IMR-90 (cell line): ENCODE data around the gene MRC1.

Experiments
- CEBPB ChIP-seq: IDR thresholded peaks from 2 replicates; pipeline ENCODE4 v1.6.1; 2012; ENCODE audit warnings: low read depth, low read length, improper control_type of control experiment
- FOS ChIP-seq: fragments of 150-350 bp; IDR thresholded peaks from 2 replicates; pipeline ENCODE4 v1.6.1; 2016; ENCODE audit warnings: low read depth, low read length
- MXI1 ChIP-seq: IDR thresholded peaks from 2 replicates; pipeline ENCODE4 v1.6.1; 2012; ENCODE audit warnings: low read depth, mild to moderate bottlenecking, low read length, moderate library complexity, borderline replicate concordance
- POLR2A ChIP-seq: IDR thresholded peaks from 2 replicates; pipeline ENCODE4 v1.6.1; 2012; ENCODE audit warnings: mild to moderate bottlenecking, low read depth, low read length
- RFX5 ChIP-seq: IDR thresholded peaks from 2 replicates; pipeline ENCODE4 v1.8.0; 2012; ENCODE audit warnings: low read depth, mild to moderate bottlenecking, low read length, moderate library complexity
- SMC3 ChIP-seq: fragments of 150-350 bp; IDR thresholded peaks from 2 replicates; pipeline ENCODE4 v1.6.1; 2016; ENCODE audit warnings: low read depth, mild to moderate bottlenecking, antibody characterized with exemption, low read length, moderate library complexity
- TF ChIP-seq, protein P1 (sequence below): conservative IDR thresholded peaks from 2 replicates; pipeline ENCODE4 v1.5.1; 2012; ENCODE audit warnings: mild to moderate bottlenecking, low read depth, low read length, improper control_type of control experiment

DNA sequence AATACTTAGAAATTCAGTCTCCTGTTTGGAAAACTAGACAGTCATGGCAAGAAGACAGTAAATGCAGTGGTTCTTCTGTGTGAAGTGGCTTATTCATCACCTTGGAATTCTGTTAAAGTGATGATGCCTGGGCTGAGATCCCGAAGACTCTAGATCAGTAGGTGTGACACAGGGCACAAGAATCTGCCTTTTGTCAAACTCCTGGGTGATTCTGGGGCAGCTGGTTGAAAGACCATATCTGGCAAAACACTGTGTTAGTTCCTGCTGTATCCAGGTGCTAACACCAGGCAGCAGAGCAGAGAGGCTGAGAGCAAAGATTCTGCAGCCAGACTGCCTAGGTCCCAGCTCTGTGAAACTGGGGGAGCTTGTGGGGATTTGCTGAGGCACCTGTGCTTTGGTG is 26.5 kb downstream of the MRC1 start:
- TF ChIP-seq, protein P1, sequence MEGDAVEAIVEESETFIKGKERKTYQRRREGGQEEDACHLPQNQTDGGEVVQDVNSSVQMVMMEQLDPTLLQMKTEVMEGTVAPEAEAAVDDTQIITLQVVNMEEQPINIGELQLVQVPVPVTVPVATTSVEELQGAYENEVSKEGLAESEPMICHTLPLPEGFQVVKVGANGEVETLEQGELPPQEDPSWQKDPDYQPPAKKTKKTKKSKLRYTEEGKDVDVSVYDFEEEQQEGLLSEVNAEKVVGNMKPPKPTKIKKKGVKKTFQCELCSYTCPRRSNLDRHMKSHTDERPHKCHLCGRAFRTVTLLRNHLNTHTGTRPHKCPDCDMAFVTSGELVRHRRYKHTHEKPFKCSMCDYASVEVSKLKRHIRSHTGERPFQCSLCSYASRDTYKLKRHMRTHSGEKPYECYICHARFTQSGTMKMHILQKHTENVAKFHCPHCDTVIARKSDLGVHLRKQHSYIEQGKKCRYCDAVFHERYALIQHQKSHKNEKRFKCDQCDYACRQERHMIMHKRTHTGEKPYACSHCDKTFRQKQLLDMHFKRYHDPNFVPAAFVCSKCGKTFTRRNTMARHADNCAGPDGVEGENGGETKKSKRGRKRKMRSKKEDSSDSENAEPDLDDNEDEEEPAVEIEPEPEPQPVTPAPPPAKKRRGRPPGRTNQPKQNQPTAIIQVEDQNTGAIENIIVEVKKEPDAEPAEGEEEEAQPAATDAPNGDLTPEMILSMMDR = no peak
- TF ChIP-seq POLR2A (no peak), FOS (peak; percentile 43; the same call in 1 of the 2 replicates), RFX5 (no peak), MXI1 (no peak), CEBPB (no peak), SMC3 (no peak)
